Stimulated activated CD8-positive, alpha-beta memory T cell treated with anti-CD3 and anti-CD28 coated beads, Interleukin-4, amount 100 ng/mL, for 1 hour (primary cell): ENCODE results near the gene POLR1B.
"Not testable (repeated sequence)": the region's sequence is repeated elsewhere in the genome, so short reads cannot be mapped to it uniquely, and the experiment has no call there.

Source experiments
- DNase-seq, 2 donors: peaks; one replicate each; pipeline ENCODE4 v3.0.0-alpha.2; 2020; ENCODE audit warnings: low read depth in 2 of 2, low spot score in 1 of 2

The POLR1B gene, protein sequence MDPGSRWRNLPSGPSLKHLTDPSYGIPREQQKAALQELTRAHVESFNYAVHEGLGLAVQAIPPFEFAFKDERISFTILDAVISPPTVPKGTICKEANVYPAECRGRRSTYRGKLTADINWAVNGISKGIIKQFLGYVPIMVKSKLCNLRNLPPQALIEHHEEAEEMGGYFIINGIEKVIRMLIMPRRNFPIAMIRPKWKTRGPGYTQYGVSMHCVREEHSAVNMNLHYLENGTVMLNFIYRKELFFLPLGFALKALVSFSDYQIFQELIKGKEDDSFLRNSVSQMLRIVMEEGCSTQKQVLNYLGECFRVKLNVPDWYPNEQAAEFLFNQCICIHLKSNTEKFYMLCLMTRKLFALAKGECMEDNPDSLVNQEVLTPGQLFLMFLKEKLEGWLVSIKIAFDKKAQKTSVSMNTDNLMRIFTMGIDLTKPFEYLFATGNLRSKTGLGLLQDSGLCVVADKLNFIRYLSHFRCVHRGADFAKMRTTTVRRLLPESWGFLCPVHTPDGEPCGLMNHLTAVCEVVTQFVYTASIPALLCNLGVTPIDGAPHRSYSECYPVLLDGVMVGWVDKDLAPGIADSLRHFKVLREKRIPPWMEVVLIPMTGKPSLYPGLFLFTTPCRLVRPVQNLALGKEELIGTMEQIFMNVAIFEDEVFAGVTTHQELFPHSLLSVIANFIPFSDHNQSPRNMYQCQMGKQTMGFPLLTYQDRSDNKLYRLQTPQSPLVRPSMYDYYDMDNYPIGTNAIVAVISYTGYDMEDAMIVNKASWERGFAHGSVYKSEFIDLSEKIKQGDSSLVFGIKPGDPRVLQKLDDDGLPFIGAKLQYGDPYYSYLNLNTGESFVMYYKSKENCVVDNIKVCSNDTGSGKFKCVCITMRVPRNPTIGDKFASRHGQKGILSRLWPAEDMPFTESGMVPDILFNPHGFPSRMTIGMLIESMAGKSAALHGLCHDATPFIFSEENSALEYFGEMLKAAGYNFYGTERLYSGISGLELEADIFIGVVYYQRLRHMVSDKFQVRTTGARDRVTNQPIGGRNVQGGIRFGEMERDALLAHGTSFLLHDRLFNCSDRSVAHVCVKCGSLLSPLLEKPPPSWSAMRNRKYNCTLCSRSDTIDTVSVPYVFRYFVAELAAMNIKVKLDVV

DNA sequence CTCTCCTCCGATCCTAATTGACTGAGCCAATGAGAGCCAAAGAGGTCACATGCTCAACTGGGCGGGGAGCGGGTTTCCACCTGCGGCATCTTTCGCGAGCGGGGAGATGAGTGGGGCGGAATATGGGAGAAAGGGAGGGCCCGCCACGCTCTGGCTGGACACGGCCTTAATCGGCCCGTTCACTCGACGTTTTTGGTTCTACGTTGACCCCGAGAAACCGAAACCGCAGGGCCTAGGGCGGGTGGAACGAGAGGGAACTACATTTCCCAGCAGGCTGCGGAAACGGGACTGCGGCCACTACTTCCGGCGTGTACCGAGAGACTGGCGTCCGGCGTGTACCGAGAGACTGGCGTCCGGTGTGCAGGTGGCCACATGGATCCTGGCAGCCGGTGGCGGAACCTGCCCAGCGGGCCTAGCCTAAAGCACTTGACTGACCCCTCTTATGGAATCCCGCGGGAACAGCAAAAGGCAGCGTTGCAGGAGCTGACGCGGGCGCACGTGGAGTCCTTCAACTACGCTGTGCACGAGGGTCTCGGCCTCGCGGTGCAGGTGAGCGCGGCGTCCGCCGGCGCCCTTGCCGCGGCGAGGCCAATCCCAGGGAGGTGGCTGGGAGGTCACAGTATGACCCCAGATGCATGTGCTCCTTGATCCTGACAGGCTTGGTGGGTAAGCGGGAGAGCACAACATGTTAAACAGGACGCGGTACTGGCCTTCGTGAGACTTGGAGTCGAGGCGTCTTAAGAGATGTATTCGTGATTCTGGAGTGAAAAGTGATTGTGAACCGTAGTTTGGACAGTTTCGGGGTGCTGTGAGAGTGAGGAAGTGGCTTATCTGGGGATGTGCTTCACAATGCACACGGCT, at the start of gene POLR1B:
Gene POLR1B (plus strand): TSS at position 343 of the 861 bp plus-strand sequence. CDS start 30 bp downstream, at position 373.
- peak; percentile 56 to 57 for DNase-seq

DNA sequence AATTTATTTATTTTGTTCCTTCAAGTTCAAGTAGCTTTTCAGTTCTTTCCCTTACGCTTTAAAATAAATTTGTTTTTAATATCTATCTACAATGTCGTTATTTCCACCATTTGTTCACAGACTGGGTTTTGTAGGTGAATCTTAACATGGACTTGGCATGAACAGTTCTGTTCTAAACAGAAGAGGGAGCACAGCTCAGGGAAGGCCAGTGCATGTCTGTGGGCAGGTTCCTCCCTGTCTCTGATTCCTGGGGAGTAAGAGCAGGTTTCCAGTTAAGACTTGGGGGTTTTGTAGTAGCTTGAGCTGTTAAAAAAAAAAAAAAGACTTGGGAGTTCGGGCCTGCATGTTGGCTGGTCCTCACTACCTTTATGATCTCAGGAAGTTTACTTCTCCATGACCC, 49.2 kb upstream of the POLR1B start:
- DNase-seq: no peak

DNA sequence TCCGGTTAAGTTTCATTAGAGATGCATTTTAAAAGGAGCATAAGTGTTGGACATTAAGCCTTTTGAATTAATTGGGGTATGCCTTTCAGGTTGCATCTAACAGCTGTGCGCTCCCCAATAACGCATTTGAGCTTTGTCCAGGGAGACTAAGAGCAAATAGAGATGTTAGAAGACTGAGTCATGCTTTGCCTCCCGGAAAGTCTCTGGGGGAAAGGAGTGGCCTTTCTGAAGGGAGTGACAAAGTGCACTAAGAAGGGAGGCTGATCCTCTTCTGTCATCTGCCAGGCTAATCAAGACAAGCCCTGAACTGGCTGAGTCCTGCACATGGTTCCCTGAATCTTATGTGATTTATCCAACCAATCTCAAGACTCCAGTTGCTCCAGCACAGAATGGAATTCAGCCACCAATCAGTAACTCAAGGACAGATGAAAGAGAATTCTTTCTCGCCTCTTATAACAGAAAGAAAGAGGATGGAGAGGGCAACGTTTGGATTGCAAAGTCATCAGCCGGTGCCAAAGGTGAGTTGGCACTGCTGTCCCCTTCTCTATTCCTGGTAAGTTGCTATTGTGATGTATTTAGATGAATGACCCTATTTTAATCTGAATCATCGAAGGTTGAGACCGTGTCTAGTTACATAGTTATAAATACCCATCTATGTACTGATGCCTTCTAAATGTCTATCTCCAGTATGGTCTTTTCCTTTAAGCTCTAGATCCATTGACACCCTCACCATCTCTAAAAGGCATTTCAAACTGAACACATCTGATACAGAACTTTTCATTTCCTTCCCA, 48.2 kb upstream of the POLR1B start:
- DNase-seq: no peak

DNA sequence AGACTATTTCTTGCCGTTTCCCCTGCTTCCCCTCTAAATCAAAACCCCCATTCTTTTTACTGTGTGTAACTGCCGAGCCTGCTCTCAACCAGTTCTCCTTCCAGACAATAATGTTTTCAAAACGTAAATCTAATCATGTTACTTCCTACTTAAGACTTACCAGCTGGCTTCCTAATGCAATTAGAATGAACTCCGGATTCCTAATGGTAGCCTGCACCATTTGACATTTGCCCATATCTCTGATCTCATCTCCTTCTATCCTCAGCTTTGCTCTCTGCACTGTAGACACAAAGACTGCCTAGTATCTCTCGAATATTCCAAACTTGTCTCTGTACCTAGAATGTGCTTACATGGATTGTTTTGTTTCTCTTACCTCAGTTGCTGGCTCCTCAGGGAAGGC, 47.4 kb upstream of the POLR1B start:
- no peak for DNase-seq

DNA sequence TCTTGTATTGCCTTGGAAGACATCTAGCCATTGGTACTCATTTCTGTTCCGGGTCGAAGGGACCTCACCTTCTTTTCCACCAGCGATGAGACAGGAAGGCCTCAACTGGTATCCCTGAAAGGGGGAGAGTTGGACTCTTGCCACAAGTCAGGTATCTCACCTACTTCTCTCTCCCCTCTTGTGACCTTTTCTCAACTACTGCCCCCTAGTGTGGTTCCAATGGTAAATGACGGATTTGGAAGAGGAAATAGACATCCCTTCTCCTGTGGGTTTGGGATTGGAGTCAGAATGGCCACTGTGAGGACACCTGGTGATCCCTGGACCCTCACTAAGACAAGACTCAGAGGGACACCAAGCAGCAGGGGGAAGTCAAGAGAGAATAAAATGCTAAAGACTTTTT, 46.4 kb upstream of the POLR1B start:
- DNase-seq: not testable (repeated sequence)

DNA sequence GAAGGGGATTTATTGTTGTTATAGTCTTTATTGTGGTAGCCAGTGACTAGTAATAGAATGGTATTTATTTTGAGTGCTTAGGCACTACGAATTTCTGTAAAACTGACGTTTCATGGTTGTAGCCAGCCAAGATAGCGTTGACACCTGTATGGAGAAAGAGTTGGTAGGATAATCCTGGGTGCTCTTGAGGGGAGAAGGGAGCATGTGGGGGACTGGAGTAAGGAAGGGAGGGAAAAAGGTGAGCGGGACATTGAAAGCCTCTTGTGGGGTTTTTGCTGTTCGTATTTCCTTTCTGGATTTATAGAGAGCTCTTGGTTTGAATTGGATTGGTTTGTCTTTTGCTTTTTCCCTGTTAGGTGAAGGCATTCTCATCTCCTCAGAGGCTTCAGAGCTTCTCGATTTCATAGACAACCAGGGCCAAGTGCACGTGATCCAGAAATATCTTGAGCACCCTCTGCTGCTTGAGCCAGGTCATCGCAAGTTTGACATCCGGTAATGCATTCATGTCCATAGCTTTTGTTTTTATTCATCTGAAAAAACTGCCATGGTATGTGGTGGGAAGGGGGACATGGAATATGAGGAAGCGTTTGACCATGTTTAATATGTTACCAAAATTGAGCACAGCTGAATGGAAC, 41.3 kb upstream of the POLR1B start:
- peak in 1 of 2 donors; percentile 21 for DNase-seq

DNA sequence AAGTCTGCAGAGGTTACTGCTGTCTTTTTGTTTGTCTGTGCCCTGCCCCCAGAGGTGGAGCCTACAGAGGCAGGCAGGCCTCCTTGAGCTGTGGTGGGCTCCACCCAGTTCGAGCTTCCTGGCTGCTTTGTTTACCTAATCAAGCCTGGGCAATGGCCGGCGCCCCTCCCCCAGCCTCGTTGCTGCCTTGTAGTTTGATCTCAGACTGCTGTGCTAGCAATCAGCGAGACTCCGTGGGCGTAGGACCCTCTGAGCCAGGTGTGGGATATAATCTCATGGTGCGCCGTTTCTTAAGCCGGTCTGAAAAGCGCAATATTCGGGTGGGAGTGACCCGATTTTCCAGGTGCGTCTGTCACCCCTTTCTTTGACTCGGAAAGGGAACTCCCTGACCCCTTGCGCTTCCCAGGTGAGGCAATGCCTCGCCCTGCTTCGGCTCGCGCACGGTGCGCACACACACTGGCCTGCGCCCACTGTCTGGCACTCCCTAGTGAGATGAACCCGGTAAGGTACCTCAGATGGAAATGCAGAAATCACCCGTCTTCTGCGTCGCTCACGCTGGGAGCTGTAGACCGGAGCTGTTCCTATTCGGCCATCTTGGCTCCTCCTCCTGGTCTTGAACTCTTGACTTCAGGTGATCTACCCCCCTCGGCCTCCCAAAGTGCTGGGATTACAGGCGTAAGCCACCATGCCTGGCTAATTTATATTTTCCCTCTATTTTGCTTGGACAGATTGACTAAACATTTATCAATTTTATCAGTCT, 32.8 kb upstream of the POLR1B start:
- DNase-seq: not testable (repeated sequence)

DNA sequence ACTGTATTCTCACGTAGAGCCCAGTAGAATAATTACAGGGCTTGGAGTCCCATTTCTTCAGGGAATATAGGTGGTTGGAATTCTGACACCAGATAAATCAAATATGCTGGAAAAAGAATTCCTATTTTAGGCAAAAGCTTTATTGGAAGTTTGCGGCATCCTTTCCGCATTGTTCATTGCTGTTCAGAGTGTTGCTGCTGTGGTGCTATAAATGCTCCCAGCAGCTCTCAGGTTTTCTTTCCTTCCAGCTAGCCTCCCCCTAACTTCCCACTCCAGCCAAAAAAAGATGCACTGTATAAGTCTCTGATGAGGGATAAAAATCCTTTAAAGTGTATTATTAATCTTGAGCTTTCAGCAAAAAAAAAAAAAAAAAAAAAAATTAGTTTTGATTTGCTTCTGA, 25.5 kb upstream of the POLR1B start:
- DNase-seq: no peak

DNA sequence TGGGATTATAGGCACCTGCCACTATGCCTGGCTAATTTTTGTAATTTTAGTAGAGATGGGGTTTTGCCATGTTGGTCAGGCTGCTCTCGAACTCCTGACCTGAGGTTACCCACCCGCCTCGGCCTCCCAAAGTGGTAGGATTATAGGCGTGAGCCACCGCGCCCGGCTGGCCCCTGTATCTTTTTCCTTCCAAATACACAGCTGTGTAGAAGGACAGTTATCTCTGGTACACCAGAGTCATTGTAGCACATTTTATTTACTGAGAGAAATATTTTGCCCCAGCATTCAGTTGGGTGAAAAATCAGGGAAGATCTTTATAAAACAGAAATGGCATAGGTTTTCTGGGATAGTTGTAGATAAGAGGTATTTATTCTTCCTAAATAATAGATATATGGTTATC, 23.5 kb upstream of the POLR1B start:
- DNase-seq: no peak

DNA sequence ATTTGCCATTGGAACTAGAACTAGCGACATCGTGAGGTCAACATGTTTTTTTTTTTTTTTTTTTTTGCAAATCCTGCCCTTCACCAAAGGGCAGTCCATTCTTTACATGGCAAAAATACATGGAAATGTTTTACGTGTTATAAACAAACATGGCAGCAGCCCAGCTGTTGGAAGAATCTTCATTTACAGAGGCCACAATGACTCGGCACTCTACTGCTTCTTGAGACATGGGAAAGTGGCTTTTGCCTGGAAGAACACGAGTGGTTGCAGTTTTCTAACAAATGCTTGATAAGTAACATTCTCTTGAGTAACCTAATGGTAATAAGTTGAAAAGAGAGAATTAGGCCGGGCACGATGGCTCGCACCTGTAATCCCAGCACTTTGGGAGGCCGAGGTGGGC, 22.8 kb upstream of the POLR1B start:
- no peak for DNase-seq

DNA sequence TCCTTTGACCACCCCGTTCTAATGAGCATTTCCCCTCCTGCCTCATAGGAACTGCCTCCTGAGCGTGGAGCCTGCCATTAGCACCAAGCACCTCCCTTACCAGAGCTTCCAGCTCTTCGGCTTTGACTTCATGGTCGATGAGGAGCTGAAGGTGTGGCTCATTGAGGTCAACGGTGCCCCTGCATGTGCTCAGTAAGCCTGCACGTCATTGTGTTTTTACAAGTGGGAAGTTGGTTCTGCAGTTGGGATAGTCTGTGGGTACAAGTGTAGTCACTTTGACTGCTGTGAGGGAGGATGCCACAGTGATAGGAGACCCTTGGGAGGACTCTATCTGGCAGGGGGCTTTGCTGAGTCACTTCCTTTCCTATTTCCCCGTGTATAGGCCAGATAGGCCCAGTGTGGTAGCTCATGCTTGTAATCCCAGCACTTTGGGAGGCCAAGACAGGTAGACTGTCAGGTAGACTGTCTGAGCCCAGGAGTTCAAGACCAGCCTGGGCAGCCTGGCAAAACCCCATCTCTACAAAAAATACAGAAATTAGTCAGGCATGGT, 22.0 kb upstream of the POLR1B start:
- no peak for DNase-seq

DNA sequence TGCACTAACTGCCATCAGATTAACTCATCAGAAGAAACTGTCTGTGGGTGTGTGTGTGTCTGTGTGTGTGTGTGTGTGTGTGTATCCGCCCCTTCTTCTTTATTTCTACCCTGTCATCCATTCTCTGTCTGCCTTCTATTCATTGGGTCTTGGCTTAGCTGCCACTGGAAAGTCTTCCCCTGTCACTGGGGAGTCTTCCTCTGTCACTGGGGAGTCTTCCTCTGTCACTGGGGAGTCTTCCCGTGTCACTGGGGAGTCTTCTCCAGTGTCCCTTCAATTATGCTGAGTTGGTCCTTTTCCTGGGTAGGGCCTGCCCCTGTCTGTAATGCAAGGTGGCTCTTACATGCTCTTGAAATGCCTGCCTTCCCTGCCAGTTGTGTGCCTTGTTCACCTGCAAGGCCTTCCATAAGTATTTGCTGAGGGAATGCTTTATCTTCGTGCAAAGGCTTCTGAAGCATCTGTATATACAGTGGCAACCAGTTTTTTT, 18.9 kb upstream of the POLR1B start:
- no peak for DNase-seq

DNA sequence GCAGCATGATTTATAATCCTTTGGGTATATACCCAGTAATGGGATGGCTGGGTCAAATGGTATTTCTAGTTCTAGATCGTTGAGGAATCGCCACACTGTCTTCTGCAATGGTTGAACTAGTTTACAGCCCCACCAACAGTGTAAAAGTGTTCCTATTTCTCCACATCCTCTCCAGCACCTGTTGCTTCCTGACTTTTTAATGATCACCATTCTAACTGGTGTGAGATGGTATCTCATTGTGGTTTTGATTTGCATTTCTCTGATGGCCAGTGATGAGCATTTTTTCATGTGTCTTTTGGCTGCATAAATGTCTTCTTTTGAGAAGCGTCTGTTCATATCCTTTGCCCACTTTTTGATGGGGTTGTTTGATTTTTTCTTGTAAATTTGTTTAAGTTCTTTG, 18.0 kb upstream of the POLR1B start:
- DNase-seq: not testable (repeated sequence)

DNA sequence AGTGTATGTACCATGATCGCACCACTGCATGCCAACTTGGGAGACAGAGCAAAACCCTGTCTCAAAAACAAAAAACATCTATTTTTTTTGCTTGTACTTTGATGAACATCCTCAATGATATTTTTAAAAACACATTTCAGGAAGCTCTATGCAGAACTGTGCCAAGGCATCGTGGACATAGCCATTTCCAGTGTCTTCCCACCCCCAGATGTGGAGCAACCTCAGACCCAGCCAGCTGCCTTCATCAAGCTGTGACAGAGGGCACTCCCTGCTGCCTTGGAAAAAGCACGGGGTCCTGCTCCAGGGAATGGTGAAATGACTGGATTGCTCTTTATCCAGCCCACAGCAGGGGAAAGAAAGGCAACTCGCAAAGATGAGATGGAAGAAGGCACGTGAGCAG, 13.7 kb upstream of the POLR1B start:
- no peak for DNase-seq

DNA sequence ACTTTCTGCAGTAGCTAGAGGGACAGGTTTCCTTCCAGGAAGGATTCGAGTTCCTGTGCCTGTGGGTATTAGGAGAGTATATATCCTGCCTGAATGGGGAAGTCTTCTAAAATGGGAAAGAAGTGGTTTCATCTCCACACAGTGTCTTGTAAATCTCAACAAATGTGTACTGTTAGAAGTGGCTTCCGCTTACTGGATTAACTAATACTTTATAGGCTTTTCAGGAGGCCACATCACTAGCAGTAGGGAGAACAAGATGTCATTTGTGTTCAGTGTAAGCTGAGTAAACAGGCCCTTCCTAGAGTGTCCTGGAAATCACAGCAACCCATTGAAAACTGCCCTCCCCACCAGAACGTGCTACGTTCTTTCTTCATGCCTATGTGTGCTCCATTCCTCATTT, 12.5 kb upstream of the POLR1B start:
- no peak for DNase-seq

DNA sequence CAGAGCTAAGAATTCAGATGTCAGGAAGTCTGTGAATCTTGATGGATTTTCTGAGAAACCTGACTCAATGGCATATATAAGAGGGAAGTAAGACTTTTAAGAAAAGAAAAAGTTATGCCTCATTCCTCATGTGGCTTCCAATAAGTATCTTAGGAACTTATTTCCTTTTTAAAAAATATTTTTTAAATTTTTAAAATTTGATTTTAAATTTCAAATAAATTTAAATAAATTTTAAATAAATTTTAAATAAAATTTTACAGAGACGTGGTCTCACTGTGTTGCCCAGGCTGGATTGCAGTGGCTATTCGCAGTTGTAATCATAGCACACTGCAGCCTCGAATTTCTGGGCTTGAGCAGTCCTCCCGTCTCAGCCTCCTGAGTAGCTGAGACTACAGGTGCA, 11.5 kb upstream of the POLR1B start:
- no peak for DNase-seq

DNA sequence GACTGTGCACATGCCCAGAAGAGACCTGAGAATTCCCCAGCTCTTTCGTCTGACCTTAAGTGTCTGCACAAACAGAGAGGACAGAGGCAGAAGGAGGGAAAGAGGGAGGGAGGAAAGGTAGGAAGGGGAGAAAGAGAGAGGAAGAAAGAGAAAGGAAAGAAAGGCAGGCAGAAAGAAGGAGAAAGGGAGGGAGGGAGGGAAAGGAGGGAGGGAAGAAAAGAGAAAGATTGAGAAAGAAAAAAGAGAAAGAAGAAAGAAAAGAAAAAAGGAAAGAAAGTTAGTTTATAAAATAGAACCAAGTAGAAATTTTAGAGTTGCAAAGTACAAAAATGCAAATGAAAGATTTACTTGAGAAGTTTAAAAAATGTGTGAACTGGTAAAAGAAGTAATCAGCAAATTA, 7.4 kb upstream of the POLR1B start:
- DNase-seq: no peak

DNA sequence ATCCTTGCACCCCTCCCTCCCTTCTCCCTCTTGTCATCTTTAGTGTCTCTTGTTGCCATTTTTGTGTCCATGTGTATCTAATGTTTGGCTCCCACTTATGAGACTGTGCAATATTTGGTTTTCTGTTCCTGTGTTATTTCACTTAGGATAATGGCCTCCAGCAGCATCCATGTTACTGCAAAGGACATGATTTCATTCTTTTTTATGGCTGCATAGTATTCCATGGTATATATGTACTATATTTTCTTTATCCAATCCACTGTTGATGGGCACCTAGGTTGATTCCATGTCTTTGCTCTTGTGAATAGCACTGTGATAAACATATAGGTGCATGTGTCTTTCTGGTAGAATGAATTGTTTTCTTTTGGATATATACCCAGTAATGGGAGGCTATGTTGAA, 5.6 kb upstream of the POLR1B start:
- DNase-seq: not testable (repeated sequence)
